B cell (primary cell): ENCODE results near the gene TBX21. TPM values are rescaled to one million over a fixed set of nuclear protein-coding genes. Genes with fewer than 3 reads are reported as not detected.

ENCODE experiments used
- ATAC-seq: fragments of 200-7000 bp; cut with Tn5 transposase; one replicate; pipeline ENCODE4 v1.10.0; 2021; ENCODE audit warnings: low read depth, mild to moderate bottlenecking, moderate number of reproducible peaks, moderate library complexity
- CTCF ChIA-PET: fragments of 350-600 bp; sonication (Branson Sonifier 250); formaldehyde crosslinking; loops from one replicate; lab custom pipeline; 2021; ENCODE audit warnings: antibody characterized with exemption, inconsistent platforms; lab: Charles Lee
- POLR2A ChIA-PET: fragments of 350-600 bp; sonication (Branson Sonifier 250); formaldehyde crosslinking; loops from one replicate; lab custom pipeline; 2021; ENCODE audit warnings: antibody characterized with exemption; lab: Charles Lee
- DNase-seq: peaks from one replicate; pipeline ENCODE4 v3.0.0; 2013
- H2AFZ ChIP-seq: 2 replicates; pipeline ENCODE4 v1.6.1; 2012; ENCODE audit warnings: mild to moderate bottlenecking, low read depth, low read length; ENCODE audit not compliant: insufficient read depth, poor library complexity, severe bottlenecking
- H3K27ac ChIP-seq, 2 donors: 1 replicate in 1 of 2; 2 replicates in 1 of 2; pipeline ENCODE4 v1.5.1; 2012 to 2013; ENCODE audit warnings: low read length in 2 of 2, mild to moderate bottlenecking in 2 of 2, moderate library complexity in 1 of 2
- H3K27me3 ChIP-seq, 4 experiments: fragments of 200-600 bp in 1 of 4; sonication (generic) in 1 of 4; replicated peaks in 1 of 4; 1 replicate in 2 of 4; 2 replicates in 2 of 4; pipeline versions ENCODE4 v1.6.1 to v1.7.0; 2013 to 2016; ENCODE audit warnings: low read length in 3 of 4, mild to moderate bottlenecking in 2 of 4, mixed read lengths in 1 of 4, moderate library complexity in 1 of 4; ENCODE audit not compliant: insufficient read depth in 4 of 4, control insufficient read depth in 3 of 4; ENCODE audit errors: control extremely low read depth in 1 of 4
- H3K36me3 ChIP-seq, 2 experiments: replicated peaks in 1 of 2; 1 replicate in 1 of 2; 2 replicates in 1 of 2; pipeline versions ENCODE4 v1.6.1 to v1.7.1; 2013; ENCODE audit warnings: low read length in 1 of 2; ENCODE audit not compliant: insufficient read depth in 2 of 2, control insufficient read depth in 1 of 2; ENCODE audit errors: control extremely low read depth in 1 of 2, extremely low read depth in 1 of 2
- H3K4me1 ChIP-seq, 2 donors: fragments of 200-600 bp in 1 of 2; sonication (generic) in 1 of 2; 1 replicate in 1 of 2; 2 replicates in 1 of 2; pipeline versions ENCODE4 v1.5.1 to v1.6.1; 2013 to 2017; ENCODE audit warnings: low read length in 2 of 2; ENCODE audit not compliant: control insufficient read depth in 2 of 2, insufficient read depth in 2 of 2
- H3K4me2 ChIP-seq: replicated peaks from 2 replicates; pipeline ENCODE3; 2012; ENCODE audit warnings: mild to moderate bottlenecking, low read depth, low read length; ENCODE audit not compliant: poor library complexity, severe bottlenecking
- H3K4me3 ChIP-seq, 5 experiments: fragments of 200-600 bp in 1 of 5; sonication (generic) in 1 of 5; 1 replicate in 3 of 5; 2 replicates in 2 of 5; pipeline versions ENCODE4 v1.5.1 to v1.7.0; 2011 to 2016; ENCODE audit warnings: low read length in 4 of 5, mild to moderate bottlenecking in 4 of 5, low read depth in 2 of 5, control low read depth in 1 of 5, moderate library complexity in 1 of 5; ENCODE audit not compliant: insufficient read depth in 1 of 5; ENCODE audit errors: control extremely low read depth in 1 of 5, extremely low read depth in 1 of 5
- H3K79me2 ChIP-seq: fragments of 200-600 bp; sonication (generic); one replicate; pipeline ENCODE4 v1.6.0; 2016; ENCODE audit warnings: low read length; ENCODE audit not compliant: control insufficient read depth, insufficient read depth
- H3K9ac ChIP-seq: fragments of 200-600 bp; sonication (generic); 2 replicates; pipeline ENCODE4 v1.6.1; 2017; ENCODE audit warnings: mild to moderate bottlenecking, low read length, moderate library complexity
- H3K9me3 ChIP-seq, 3 donors: one replicate each; pipeline versions ENCODE4 v1.6.1 to v1.7.1; 2013; ENCODE audit warnings: low read length in 2 of 3; ENCODE audit not compliant: control insufficient read depth in 2 of 3, insufficient read depth in 1 of 3; ENCODE audit errors: control extremely low read depth in 1 of 3
- H4K20me1 ChIP-seq: 2 replicates; pipeline ENCODE4 v1.6.0; 2012; ENCODE audit warnings: mild to moderate bottlenecking, low read length; ENCODE audit not compliant: insufficient read depth, control insufficient read depth, poor library complexity, severe bottlenecking
- H3K27ac Mint-ChIP-seq: one replicate; pipeline ENCODE4 v1.8.0; 2021; ENCODE audit warnings: mixed read lengths
- H3K27me3 Mint-ChIP-seq: one replicate; pipeline ENCODE4 v1.8.0; 2021; ENCODE audit warnings: mixed read lengths
- H3K4me1 Mint-ChIP-seq: one replicate; pipeline ENCODE4 v1.8.0; 2021; ENCODE audit warnings: mixed read lengths
- H3K4me3 Mint-ChIP-seq: one replicate; pipeline ENCODE4 v1.8.0; 2021; ENCODE audit warnings: mixed read lengths
- H3K9me3 Mint-ChIP-seq: one replicate; pipeline ENCODE4 v1.8.0; 2022; ENCODE audit warnings: mixed read lengths; ENCODE audit not compliant: insufficient read depth
- EZH2 ChIP-seq: IDR thresholded peaks from 2 replicates; pipeline ENCODE4 v1.6.1; 2012; ENCODE audit warnings: borderline replicate concordance, low read depth, mild to moderate bottlenecking, moderate library complexity, low read length; ENCODE audit not compliant: insufficient read depth, poor library complexity, severe bottlenecking
- WGBS: methylation state at CpG from one replicate; pipeline ENCODE4 v1.1.5; 2013; ENCODE audit warnings: missing lambda C conversion rate; ENCODE audit not compliant: insufficient coverage; 5-methylcytosine and 5-hydroxymethylcytosine counted together
- intact Hi-C: fragments of 100-400 bp; cut with micrococcal nuclease; formaldehyde crosslinking; loops from one replicate; pipeline ENCODE4 v1.10.0; 2022
- polyA plus RNA-seq: library from polyadenylated mRNA; depleted of rRNA; stranded (reverse); fragments of >200 nt; gene quantifications from 2 replicates; pipeline ENCODE4 v1.2.3, GENCODE V29; 2012
- total RNA-seq, 2 donors: library from RNA; stranded (reverse); fragments of 120-200 nt in 1 of 2; gene quantifications; 1 replicate in 1 of 2; 2 replicates in 1 of 2; pipeline versions ENCODE4 v1.2.3 to v1.2.4, GENCODE V29; 2013 to 2022
- TF ChIP-seq, protein P1 (sequence below): fragments of 200-600 bp; IDR thresholded peaks from one replicate; pipeline ENCODE4 v1.8.0; 2022; ENCODE audit warnings: antibody characterized with exemption, mild to moderate bottlenecking

TBX21 gene
- total and polyA plus RNA-seq, 2 donors (not counting 1 experiment from before 2014, with no cell fraction given) = 10.8 TPM

DNA sequence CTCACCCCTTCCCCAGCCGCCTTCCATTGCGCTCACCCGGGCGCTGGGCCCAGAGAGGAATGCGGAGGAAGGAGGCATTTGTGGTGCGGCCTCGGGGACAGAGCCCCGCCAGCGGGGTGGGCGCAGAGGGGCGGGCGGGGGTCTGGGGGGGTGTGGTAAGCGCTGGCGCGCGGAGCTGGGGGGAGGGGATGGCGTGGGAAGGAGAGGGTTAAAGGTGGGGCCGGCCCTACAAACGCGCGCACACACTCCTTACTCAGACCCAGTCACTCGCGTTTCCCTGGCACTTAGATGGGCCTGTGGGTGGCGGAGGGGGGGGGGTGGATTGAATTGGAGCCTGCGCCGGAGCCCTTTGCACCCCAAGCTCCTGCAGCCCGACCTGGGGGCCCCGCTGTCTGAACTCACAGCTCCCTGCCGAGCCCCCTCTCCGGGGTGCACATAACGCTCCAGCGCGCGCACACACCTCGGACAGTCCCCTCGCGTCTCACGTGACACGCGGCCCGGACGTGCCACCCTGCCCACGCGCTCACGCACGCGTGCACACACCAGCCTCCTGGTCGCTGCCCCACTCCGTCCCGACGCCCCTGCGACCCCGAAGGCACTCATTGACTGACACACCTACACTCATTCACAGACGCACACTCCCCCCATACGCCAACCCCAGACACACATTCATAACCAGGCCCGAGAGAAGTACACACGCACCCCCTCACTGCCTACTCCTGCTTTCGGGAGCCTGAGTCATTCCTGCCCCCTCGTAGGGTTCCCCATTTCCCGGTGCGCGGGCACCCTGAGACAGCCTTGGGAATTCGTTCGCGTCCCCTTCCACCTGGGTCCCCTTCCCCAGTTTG lies 38.2 kb upstream of the TBX21 start:
- ChIA-PET CTCF (interaction anchor here (0.9 to 1.6 kb wide), 4 partner anchors 10 to 38 kb away, joined by 4 to 5 read pairs (median 4); partner anchors contain the start of gene TBX21), POLR2A (interaction anchor here (0.6 to 1.7 kb wide), 6 partner anchors 31 to 370 kb away, joined by 3 to 9 read pairs (median 4); partner anchors contain the start of gene TBX21)
- no peaks in the 10 kb centered on the region for H3K27me3 Mint-ChIP-seq
- intact Hi-C loops = loop anchor here (2.0 to 10.0 kb wide), 2 partner anchors 40 to 110 kb away; no protein-coding TSS in a partner anchor
- H3K9me3 Mint-ChIP-seq = no peaks in the 10 kb centered on the region
- H3K9ac ChIP-seq = peak overlapping the region; percentile 70
- peak overlapping the region; percentile 72 for H2AFZ ChIP-seq
- under 1% methylated on average over 40 of the region's 65 CpGs for WGBS
- H3K4me3 Mint-ChIP-seq = peak overlapping the region; percentile 86
- H3K27ac Mint-ChIP-seq = peak overlapping the region; percentile 71
- H3K27ac ChIP-seq = peak overlapping the region; percentile 19 to 44
- peak; percentile 43 for ATAC-seq
- peak overlapping the region in 4 of 5 experiments; percentile 63 to 73 (median 68) for H3K4me3 ChIP-seq
- H3K4me2 ChIP-seq = peak overlapping the region; percentile 98
- H3K27me3 ChIP-seq = peaks cover 0 to 5% (median 2%) of the 10 kb centered on the region in 4 experiments
- no peaks in the 10 kb centered on the region for H3K36me3 ChIP-seq
- TF ChIP-seq, protein P1, sequence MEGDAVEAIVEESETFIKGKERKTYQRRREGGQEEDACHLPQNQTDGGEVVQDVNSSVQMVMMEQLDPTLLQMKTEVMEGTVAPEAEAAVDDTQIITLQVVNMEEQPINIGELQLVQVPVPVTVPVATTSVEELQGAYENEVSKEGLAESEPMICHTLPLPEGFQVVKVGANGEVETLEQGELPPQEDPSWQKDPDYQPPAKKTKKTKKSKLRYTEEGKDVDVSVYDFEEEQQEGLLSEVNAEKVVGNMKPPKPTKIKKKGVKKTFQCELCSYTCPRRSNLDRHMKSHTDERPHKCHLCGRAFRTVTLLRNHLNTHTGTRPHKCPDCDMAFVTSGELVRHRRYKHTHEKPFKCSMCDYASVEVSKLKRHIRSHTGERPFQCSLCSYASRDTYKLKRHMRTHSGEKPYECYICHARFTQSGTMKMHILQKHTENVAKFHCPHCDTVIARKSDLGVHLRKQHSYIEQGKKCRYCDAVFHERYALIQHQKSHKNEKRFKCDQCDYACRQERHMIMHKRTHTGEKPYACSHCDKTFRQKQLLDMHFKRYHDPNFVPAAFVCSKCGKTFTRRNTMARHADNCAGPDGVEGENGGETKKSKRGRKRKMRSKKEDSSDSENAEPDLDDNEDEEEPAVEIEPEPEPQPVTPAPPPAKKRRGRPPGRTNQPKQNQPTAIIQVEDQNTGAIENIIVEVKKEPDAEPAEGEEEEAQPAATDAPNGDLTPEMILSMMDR = no peak
- TF ChIP-seq EZH2 = no peak
- peaks cover 3% of the 10 kb centered on the region for H3K79me2 ChIP-seq
- H3K4me1 Mint-ChIP-seq = peaks cover 39% of the 10 kb centered on the region
- DNase-seq = peak; percentile 67
- H4K20me1 ChIP-seq = peaks cover 4% of the 10 kb centered on the region
- H3K9me3 ChIP-seq = no peaks in the 10 kb centered on the region
- H3K4me1 ChIP-seq = peaks cover 23 to 46% of the 10 kb centered on the region in 2 donors
